Stimulated activated CD4-positive, alpha-beta T cell treated with anti-CD3 and anti-CD28 coated beads, Interleukin-15, amount 100 ng/mL, for 1 hour (primary cell): ENCODE results near the gene RNF103.

Source experiments
- DNase-seq, 2 donors: peaks; one replicate each; pipeline ENCODE4 v3.0.0-alpha.2; 2020; ENCODE audit warnings: low read depth in 1 of 2, low spot score in 1 of 2

Gene RNF103

DNA sequence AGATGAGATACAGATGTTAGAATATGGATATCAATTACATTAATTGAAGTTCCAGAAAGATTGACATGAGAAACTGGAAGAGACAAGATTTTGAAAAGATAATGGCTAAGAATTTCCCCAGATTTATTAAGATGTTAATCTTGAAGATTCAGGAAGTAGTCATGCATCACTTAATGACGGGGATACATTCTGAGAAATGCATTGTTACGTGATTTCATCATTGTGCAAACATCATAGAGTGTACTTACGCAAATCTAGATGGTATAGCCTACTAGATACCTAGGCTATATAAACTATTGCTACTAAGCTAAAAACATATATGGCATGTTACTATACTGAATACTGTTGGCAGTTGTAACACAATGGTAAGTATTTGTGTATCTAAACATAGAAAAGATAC, 53.6 kb downstream of the RNF103 start:
- no peak for DNase-seq

DNA sequence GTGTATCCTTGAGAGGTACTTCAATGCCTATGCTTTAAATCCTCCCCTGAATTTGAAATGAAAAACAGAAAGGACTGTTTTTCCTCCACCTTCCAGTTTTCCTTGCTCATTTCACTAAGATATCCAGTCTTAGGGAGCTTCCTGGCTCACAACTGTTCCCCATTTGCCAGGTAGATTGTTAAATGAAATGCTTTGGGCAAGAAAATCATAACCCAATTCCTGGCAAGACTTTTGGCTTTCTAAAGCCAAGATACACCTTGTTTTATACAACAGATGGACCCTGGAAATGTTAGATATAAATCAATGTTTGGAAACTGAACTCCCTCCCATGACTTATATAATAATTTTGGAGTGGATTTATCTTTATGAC, 56.9 kb downstream of the RNF103 start:
- DNase-seq = no peak

DNA sequence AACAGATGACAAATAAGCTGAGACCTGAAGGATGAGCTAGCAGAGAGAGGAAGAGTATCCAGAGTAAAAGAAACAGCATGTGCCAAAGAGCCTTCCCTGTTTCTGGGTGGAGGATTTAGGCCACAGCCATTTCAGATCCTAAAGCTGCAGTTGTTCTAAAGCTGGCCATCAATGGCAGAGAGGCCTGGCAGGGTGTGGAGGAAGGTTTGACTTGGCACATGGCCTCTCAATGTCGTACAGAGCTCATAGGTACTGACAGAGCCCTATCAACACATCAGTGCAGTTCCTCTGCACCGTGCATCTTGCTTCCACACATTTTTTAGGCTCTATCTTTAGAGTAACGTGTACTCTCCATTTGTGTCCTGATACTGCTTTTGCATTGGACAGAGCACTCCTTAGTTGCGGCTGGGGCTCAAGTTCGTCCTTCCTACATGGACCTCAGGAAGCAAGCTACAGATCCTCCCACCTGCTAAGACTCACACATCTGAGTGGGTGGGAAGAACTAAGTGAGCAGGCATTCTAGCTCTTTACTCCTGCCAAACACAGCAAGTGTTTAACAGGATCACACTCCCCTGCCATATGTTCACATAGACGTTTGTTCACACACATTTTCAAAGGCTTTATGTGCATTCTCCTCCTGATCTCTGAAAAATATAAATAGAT, 57.4 kb downstream of the RNF103 start:
- no peak for DNase-seq

DNA sequence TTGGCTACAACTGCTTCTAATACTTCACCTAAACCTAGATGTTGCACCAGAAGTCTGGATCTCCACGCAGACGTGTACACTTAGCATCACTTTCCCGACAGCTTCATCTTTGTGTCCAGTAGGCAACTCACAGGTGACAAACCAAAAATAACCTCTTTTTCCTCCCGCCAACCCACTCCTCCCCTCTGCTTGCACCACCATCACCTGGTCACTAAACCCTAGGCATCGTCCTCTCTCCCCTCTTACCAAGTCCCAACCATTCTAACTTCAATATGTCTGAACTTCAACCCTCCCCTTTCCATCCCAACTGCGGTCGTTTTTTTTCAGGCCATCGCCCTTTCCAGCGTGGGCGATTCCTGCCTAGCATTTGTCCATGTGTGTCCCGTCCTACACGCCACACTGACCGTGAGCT, 60.0 kb downstream of the RNF103 start:
- no peak for DNase-seq

DNA sequence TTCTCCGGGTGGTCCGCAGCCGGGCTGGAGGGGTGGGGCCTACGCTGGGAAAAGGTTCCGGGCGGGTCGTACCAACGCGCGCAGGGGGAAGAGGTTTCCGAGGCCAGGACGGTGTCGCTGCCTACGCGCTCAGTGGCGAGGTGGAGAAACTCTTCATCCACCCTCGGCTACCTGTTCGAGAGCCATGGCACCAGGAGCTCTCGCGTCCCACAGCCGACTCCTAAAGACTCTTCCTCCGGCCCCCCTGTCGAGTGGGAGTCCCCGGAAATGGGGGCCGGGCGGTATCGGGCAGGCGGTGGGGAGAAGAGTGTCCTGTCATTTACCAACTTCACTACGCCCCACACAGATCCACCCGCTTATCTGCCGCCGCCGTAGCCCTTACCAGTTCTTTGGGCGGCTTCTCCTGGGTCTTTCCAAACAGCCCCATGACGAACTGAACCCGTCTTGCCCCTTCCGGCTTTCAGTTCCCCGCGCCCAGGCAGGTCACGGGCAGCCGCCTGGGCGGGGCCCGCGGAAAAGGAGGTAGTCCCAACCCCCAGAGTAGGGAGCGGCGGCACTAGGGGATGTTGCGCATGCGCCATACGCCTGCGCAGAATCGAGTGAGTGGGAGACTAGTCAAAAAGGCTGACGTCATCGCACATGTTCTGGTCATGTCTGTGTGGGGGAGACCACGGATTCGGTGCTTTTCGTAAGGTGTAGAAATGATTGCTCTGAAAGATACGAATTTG, 60.6 kb downstream of the RNF103 start, which contains the start of gene CHMP3:
TSS of gene CHMP3 (minus strand) at position 522 of the 728 bp plus-strand sequence. CDS start at position 427, 95 bp downstream.
- DNase-seq = peak; percentile 93 to 94

DNA sequence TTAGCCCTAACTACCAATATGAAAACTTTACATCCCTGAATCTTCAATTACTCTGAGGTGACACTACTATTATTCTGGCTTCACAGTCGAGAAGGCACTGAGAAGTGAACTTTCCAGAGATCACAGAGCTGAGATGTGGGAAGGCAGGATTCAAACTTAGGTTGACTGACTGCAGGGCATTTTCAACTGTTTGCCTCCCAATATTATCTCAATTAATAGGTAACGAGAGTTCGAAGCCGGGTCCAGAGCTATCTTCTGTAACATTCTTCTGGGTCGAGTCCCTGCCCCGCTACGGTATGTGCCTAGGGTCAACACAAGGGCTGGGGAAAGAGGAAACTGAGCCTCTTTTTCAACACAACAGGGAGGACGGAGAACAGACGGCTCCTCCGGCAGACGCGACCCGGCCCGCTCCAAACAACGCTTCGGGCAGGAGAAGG, 61.2 kb downstream of the RNF103 start:
- no peak for DNase-seq

DNA sequence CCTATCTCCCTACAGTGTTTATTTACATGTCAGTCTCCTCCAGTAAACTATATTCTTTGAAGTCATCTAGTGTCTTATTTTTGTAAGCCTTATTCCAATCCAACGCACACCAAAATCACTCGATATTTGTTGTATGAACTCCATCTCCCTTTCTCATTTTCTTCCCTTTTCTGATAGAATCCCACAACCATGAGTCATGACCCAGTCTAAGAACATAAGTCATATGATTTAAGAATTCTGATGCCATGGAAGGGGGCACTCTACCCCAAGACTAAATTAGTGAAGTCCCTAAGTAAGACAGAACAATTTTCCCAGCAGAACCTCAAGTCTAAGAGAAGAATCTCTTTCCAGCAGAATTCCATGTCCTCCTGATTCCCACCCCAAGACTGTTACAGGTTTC, 65.8 kb downstream of the RNF103 start:
- DNase-seq = no peak

DNA sequence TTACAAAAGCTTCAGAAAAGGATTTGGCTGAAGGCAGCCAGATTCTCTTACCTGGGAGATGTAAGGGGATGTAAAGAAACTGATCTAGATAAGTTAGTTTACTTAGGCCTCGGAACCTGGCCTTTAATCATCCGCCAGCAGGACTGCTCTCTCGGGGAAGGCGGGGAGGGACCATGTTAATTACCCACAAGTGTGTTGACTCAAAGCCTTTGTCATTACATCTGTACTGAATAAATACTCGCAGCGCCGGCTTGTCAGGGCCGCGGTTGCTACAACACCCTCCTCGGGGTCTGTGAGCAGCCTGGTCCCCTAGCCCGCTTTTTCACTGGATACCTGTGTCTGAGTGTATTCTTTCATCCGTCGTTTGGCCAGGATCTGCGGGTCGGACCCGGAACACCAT, 67.2 kb downstream of the RNF103 start:
- DNase-seq = no peak
